IMR-90 (cell line): ENCODE measurements around the gene CARD19. TPM values are rescaled to one million over a fixed set of nuclear protein-coding genes. Genes with fewer than 3 reads are reported as not detected.

ENCODE experiments used
- ATAC-seq: fragments of 200-7000 bp; cut with Tn5 transposase; 2 replicates; pipeline ENCODE4 v1.9.1; 2020; ENCODE audit warnings: low read depth, mild to moderate bottlenecking, moderate library complexity
- BruUV-seq: library from RNA; stranded (reverse); fragments of 400-500 nt; replicated peaks from 2 replicates; lab custom pipeline; 2021; lab: Mats Ljungman, UMichigan
- CTCF ChIA-PET: fragments of 300-600 bp; formaldehyde crosslinking; extraction: SDS; loops from one replicate; lab custom pipeline; 2021; ENCODE audit warnings: antibody characterized with exemption; lab: Yijun Ruan, JAX
- POLR2A ChIA-PET: fragments of 300-600 bp; sonication (Branson Sonifier 250); formaldehyde crosslinking; loops from one replicate; lab custom pipeline; 2022; ENCODE audit warnings: antibody characterized with exemption; ENCODE audit not compliant: unreplicated experiment; lab: Charles Lee
- DNase-seq: peaks from one replicate; pipeline ENCODE4 v3.0.0; 2013
- H2AFZ ChIP-seq: replicated peaks from 2 replicates; pipeline ENCODE3; 2013; ENCODE audit warnings: low read length, mild to moderate bottlenecking; ENCODE audit not compliant: poor library complexity
- H2AK5ac ChIP-seq: 2 replicates; pipeline ENCODE4 v1.6.1; 2013; ENCODE audit warnings: low read depth, low read length, inconsistent platforms
- H2AK9ac ChIP-seq: replicated peaks from 2 replicates; pipeline ENCODE3; 2013; ENCODE audit warnings: mild to moderate bottlenecking, low read depth, low read length, moderate library complexity; ENCODE audit not compliant: poor library complexity
- H2BK120ac ChIP-seq: 2 replicates; pipeline ENCODE4 v1.6.1; 2013; ENCODE audit warnings: low read depth, low read length, inconsistent platforms
- H2BK15ac ChIP-seq: 3 replicates; pipeline ENCODE4 v1.6.1; 2013; ENCODE audit warnings: low read depth, low read length, inconsistent platforms
- H2BK20ac ChIP-seq: 2 replicates; pipeline ENCODE4 v1.6.1; 2013; ENCODE audit warnings: low read depth, mild to moderate bottlenecking, inconsistent platforms, low read length, moderate library complexity
- H2BK5ac ChIP-seq: 2 replicates; pipeline ENCODE4 v1.6.1; 2013; ENCODE audit warnings: mild to moderate bottlenecking, low read depth, low read length, inconsistent platforms; ENCODE audit not compliant: poor library complexity, severe bottlenecking
- H3K14ac ChIP-seq: replicated peaks from 2 replicates; pipeline ENCODE4 v1.6.1; 2013; ENCODE audit warnings: low read depth, low read length, inconsistent platforms
- H3K18ac ChIP-seq: 2 replicates; pipeline ENCODE4 v1.6.1; 2013; ENCODE audit warnings: low read depth, low read length, control low read depth
- H3K23ac ChIP-seq: 2 replicates; pipeline ENCODE4 v1.6.1; 2013; ENCODE audit warnings: low read depth, low read length, inconsistent platforms
- H3K27ac ChIP-seq: 2 replicates; pipeline ENCODE4 v1.5.1; 2013; ENCODE audit warnings: mild to moderate bottlenecking, control low read depth, low read length; ENCODE audit not compliant: insufficient read depth
- H3K27me3 ChIP-seq: 2 replicates; pipeline ENCODE4 v1.6.1; 2013; ENCODE audit warnings: low read length; ENCODE audit not compliant: control insufficient read depth, insufficient read depth
- H3K36me3 ChIP-seq: 2 replicates; pipeline ENCODE4 v1.6.1; 2013; ENCODE audit warnings: low read length, mixed read lengths; ENCODE audit not compliant: control insufficient read depth, insufficient read depth
- H3K4ac ChIP-seq: 2 replicates; pipeline ENCODE4 v1.6.1; 2013; ENCODE audit warnings: low read depth, low read length, inconsistent platforms
- H3K4me1 ChIP-seq: 2 replicates; pipeline ENCODE4 v1.6.1; 2013; ENCODE audit warnings: low read length, mixed read lengths; ENCODE audit not compliant: control insufficient read depth, insufficient read depth
- H3K4me2 ChIP-seq: 2 replicates; pipeline ENCODE4 v1.6.1; 2013; ENCODE audit warnings: low read depth, mild to moderate bottlenecking, control low read depth, low read length, moderate library complexity
- H3K4me3 ChIP-seq: 2 replicates; pipeline ENCODE4 v1.5.1; 2013; ENCODE audit warnings: low read depth, mild to moderate bottlenecking, control low read depth, low read length, moderate library complexity; ENCODE audit not compliant: insufficient read depth
- H3K56ac ChIP-seq: 2 replicates; pipeline ENCODE4 v1.6.1; 2013; ENCODE audit warnings: low read length, inconsistent platforms; ENCODE audit not compliant: insufficient read depth; ENCODE audit errors: extremely low read depth
- H3K79me1 ChIP-seq, 2 experiments: 2 replicates each; pipeline ENCODE4 v1.6.1; 2013; ENCODE audit warnings: low read length in 2 of 2, inconsistent platforms in 1 of 2, low read depth in 1 of 2
- H3K9ac ChIP-seq: 2 replicates; pipeline ENCODE4 v1.6.1; 2013; ENCODE audit warnings: low read depth, low read length, control low read depth
- H3K9me1 ChIP-seq: 2 replicates; pipeline ENCODE4 v1.6.1; 2013; ENCODE audit warnings: low read length, inconsistent platforms; ENCODE audit not compliant: insufficient read depth
- H3K9me3 ChIP-seq: 2 replicates; pipeline ENCODE4 v1.6.1; 2013; ENCODE audit warnings: low read length; ENCODE audit not compliant: control insufficient read depth, insufficient read depth
- H4K20me1 ChIP-seq: 2 replicates; pipeline ENCODE4 v1.6.1; 2013; ENCODE audit warnings: low read length, inconsistent platforms; ENCODE audit not compliant: insufficient read depth
- H4K5ac ChIP-seq: 2 replicates; pipeline ENCODE4 v1.6.1; 2013; ENCODE audit warnings: mild to moderate bottlenecking, low read depth, low read length, control low read depth
- H4K8ac ChIP-seq, 2 experiments: 2 replicates each; pipeline ENCODE4 v1.6.1; 2013; ENCODE audit warnings: low read depth in 2 of 2, low read length in 2 of 2, control low read depth in 1 of 2, inconsistent platforms in 1 of 2
- H4K91ac ChIP-seq: 2 replicates; pipeline ENCODE4 v1.6.1; 2013; ENCODE audit warnings: low read depth, low read length, inconsistent platforms; ENCODE audit not compliant: insufficient read depth
- ELK1 ChIP-seq: fragments of 150-350 bp; IDR thresholded peaks from 2 replicates; pipeline ENCODE4 v1.6.1; 2016; ENCODE audit warnings: low read depth, mild to moderate bottlenecking, low read length, moderate library complexity, borderline replicate concordance
- FOS ChIP-seq: fragments of 150-350 bp; IDR thresholded peaks from 2 replicates; pipeline ENCODE4 v1.6.1; 2016; ENCODE audit warnings: low read depth, low read length
- MAFK ChIP-seq: IDR thresholded peaks from 2 replicates; pipeline ENCODE4 v1.6.1; 2012; ENCODE audit warnings: low read depth, low read length, improper control_type of control experiment
- MAZ ChIP-seq: IDR thresholded peaks from 2 replicates; pipeline ENCODE4 v1.6.1; 2012; ENCODE audit warnings: low read depth, mild to moderate bottlenecking, low read length, improper control_type of control experiment, moderate library complexity, borderline replicate concordance
- NFE2L2 ChIP-seq: fragments of 150-350 bp; IDR thresholded peaks from 2 replicates; pipeline ENCODE4 v1.6.1; 2016; ENCODE audit warnings: low read depth, mild to moderate bottlenecking, low read length
- POLR2A ChIP-seq: IDR thresholded peaks from 2 replicates; pipeline ENCODE4 v1.6.1; 2012; ENCODE audit warnings: mild to moderate bottlenecking, low read depth, low read length
- RAD21 ChIP-seq: IDR thresholded peaks from 2 replicates; pipeline ENCODE4 v1.6.1; 2012; ENCODE audit warnings: low read length, improper control_type of control experiment
- RCOR1 ChIP-seq: IDR thresholded peaks from 2 replicates; pipeline ENCODE4 v1.6.1; 2012; ENCODE audit warnings: mild to moderate bottlenecking, low read length, improper control_type of control experiment; ENCODE audit not compliant: insufficient replicate concordance
- RFX5 ChIP-seq: IDR thresholded peaks from 2 replicates; pipeline ENCODE4 v1.8.0; 2012; ENCODE audit warnings: low read depth, mild to moderate bottlenecking, low read length, moderate library complexity
- SMC3 ChIP-seq: fragments of 150-350 bp; IDR thresholded peaks from 2 replicates; pipeline ENCODE4 v1.6.1; 2016; ENCODE audit warnings: low read depth, mild to moderate bottlenecking, antibody characterized with exemption, low read length, moderate library complexity
- WGBS, 2 experiments: methylation state at CpG; one replicate each; pipeline versions ENCODE4 v1.1.5 to v1.1.7; 2013; ENCODE audit warnings: missing lambda C conversion rate in 2 of 2; ENCODE audit not compliant: insufficient read length in 1 of 2; ENCODE audit errors: extremely low coverage in 2 of 2; 5-methylcytosine and 5-hydroxymethylcytosine counted together
- dilution Hi-C: fragments of 300-500 bp; cut with HindIII; formaldehyde crosslinking; loops from one replicate; pipeline ENCODE4 v1.14.3; 2018; ENCODE audit warnings: low sequenced_read_pairs; ENCODE audit not compliant: unreplicated experiment
- in situ Hi-C: fragments of 300-500 bp; cut with MboI; formaldehyde crosslinking; loops from 3 replicates; pipeline ENCODE4 v1.14.3; 2019; ENCODE audit warnings: low sequenced_read_pairs, inconsistent platforms, mixed read lengths
- intact Hi-C: fragments of 100-400 bp; cut with micrococcal nuclease; formaldehyde crosslinking; loops from 2 replicates; pipeline ENCODE4 v1.10.0; 2022
- polyA plus RNA-seq, 3 experiments: library from polyadenylated mRNA; depleted of rRNA; stranded (reverse); fragments of >200 nt; gene quantifications; 2 replicates each; pipeline ENCODE4 v1.2.3, GENCODE V29; 2012; ENCODE audit warnings: low replicate concordance in 1 of 3
- total RNA-seq: library from RNA; depleted of rRNA; stranded (reverse); fragments of >200 nt; gene quantifications from 2 replicates; pipeline ENCODE4 v1.2.3, GENCODE V29; 2012

CARD19 gene
- total and polyA plus RNA-seq, 2 of the 4 experiments (the other 2 are of a cell fraction) = 17.4 to 111 TPM

DNA sequence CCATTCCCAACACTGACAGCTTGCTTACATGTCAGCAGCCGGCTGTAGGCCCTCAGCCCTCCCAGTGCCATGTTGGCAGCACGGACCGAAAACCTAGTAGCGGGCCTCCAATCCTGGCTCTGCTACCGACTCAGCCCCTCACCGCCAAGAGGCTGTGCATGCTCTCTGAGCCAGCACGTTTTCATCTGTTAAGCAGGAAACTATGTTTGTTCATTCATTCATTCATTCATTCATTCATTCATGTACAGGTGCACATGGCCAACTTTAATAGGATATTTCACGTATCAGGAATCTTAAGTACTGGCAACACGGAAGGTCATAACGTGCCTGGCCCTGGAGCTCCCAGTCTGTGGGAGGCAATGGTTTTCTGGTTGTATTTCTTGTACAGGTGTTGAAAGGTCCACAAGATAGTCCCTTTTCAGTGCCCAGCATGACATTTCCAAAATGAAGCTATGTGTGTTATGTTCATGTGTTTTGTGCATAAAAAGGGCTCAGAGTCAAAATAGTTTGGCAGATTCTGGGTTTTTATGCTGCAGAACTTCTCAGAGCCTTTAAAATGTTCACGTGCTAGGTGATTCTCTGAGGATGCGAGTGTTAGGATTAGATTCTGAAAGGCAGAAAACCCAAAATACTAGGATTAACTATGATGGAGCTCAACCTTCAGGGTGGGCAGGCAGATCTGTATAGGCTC lies 19.8 kb upstream of the CARD19 start:
- H3K9me1 ChIP-seq = no peaks in the 10 kb centered on the region; the same call in 1 of the 2 replicates
- no peak overlapping the region for H4K5ac ChIP-seq
- dilution Hi-C loops (no loop called here), in situ Hi-C loops (no loop called here), intact Hi-C loops (no loop called here)
- H3K14ac ChIP-seq = no peak overlapping the region
- ChIA-PET POLR2A (no interaction called here), CTCF (no interaction called here)
- no peaks in the 10 kb centered on the region for H3K9me3 ChIP-seq
- H3K79me1 ChIP-seq = no peaks in the 10 kb centered on the region
- H4K8ac ChIP-seq = no peak overlapping the region
- no peak overlapping the region for H3K4me3 ChIP-seq
- DNase-seq = no peak
- ATAC-seq = no peak
- no peaks in the 10 kb centered on the region for H4K20me1 ChIP-seq
- TF ChIP-seq NFE2L2 (no peak), SMC3 (no peak), FOS (no peak), RCOR1 (no peak), RFX5 (no peak), ELK1 (no peak), MAFK (no peak), RAD21 (no peak), MAZ (no peak), POLR2A (no peak)
- no peak overlapping the region for H4K91ac ChIP-seq
- no peaks in the 10 kb centered on the region for H3K36me3 ChIP-seq
- H3K18ac ChIP-seq = no peak overlapping the region
- H2BK5ac ChIP-seq = no peak overlapping the region
- no peak overlapping the region for H3K9ac ChIP-seq
- no peak overlapping the region for H2BK120ac ChIP-seq
- H3K4ac ChIP-seq = no peak overlapping the region
- H2AK5ac ChIP-seq = no peak overlapping the region
- no peaks in the 10 kb centered on the region; the same call in 1 of the 2 replicates for H3K27me3 ChIP-seq
- no peak overlapping the region for H2BK15ac ChIP-seq
- no peak overlapping the region for H2AK9ac ChIP-seq
- no peak overlapping the region for H2BK20ac ChIP-seq
- no peak overlapping the region for H3K23ac ChIP-seq
- H3K27ac ChIP-seq = no peak overlapping the region
- H2AFZ ChIP-seq = no peak overlapping the region
- no peak overlapping the region for H3K4me2 ChIP-seq
- peaks cover 6% of the 10 kb centered on the region for H3K4me1 ChIP-seq
- no peak overlapping the region for H3K56ac ChIP-seq
- WGBS, 2 experiments = 100% methylated on average over 2 of the region's 12 CpGs; no CpG with 5 or more reads in 1 of the 2 experiments
- BruUV-seq = no TSS peak
